ENCODE results near the gene BUD31.
A peak's percentile ranks its signal among the peaks of the same experiment; 100 is the strongest.

BUD31 gene

DNA sequence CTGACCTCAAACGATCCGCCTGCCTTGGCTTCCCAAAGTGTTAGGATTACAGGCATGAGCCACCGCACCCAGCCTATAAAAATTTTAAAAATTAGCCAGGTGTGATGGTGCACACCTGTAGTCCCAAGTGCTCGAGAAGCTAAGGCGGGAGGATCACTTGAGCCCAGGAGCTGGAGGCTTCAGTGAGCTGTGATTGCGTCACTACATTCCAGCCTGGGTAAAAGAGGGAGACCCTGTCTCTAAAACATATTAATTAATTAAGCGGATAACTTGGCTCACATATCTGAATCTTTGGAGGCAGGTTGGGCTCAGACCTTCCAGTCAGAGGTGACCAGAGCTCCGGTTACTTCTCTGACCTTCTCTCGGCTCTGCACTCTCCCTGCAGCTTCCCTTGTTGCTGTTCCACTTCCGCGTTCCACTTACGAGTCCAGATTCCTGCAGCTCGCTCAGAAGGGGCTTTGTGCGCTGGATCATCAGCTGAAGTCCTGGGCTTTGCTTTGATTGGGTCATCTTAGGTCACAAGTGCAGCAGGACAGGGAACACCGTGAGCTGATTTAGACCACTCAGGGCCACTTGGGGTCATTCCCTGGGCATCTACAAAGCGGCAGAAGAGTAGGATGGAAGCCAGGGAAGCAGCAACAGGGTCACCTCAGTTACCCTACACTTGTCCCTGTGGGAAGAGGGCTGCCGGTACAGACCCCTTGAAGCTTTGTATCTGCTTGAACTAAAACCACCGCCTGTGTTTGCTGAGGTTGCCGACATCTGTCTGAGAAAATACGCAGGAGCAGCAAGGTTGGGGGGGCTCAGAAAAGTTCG, 36.3 kb upstream of the BUD31 start:
- ATAC-seq: no peak
- no peak for TF ChIP-seq ZC3H10 (CRISPR knock-in tag; IDR thresholded peaks at IDR 0.05)
- no peak for TF ChIP-seq ZFP3 (CRISPR knock-in tag; IDR thresholded peaks at IDR 0.05)
- no peak for TF ChIP-seq ZFP30 (CRISPR knock-in tag; IDR thresholded peaks at IDR 0.05)

DNA sequence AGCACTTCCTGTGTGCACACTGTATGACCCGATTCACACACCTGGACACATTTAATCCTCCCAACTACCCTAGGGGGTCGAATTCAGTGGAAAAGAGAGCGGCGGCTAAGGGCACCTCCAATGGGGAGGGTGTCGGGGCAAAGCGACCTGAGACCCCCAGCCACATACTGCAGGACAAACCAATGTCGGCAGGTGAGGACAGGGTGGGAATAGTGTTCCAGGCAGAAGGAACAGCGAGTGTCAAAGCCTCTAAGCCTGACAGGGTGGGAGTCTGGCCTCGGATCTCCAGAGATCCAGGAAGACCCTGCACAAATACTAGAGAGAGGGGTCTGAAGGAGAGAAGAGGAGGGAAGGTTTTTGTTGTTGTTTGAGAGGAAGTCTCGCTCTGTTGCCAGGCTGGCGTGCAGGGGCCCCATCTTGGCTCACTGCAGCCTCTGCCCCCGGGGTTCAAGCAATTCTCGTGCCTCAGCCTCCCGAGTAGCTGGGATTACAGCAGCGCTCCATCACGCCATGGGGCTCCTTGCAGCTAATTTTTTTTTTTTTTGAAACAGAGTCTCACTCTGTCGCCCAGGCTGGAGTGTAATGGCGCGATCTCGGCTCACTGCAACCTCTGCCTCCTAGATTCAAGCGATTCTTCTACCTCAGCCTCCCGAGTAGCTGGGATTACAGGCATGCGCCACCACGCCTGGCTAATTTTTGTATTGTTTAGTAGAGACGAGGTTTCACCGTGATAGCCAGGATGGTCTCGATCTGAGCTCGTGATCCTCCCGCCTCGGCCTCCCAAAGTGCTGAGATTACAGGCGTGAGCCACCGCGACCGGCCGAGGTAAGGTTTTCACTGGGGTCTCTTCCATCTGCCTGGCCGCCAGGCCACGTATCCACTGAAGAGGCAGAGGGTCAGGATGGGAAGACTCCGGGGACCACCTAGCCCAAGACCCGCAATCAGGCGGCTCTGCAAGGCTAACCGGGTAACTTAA, 35.4 kb upstream of the BUD31 start:
- TF ChIP-seq ZNF70 (CRISPR knock-in tag; IDR thresholded peaks at IDR 0.05) (no peak), CSDC2 (CRISPR knock-in tag; IDR thresholded peaks at IDR 0.05) (no peak), ESRRG (CRISPR knock-in tag; IDR thresholded peaks at IDR 0.05) (no peak), PPARA (CRISPR knock-in tag; IDR thresholded peaks at IDR 0.05; ENCODE audit: borderline replicate concordance) (no peak), TSHZ2 (CRISPR knock-in tag; IDR thresholded peaks at IDR 0.05) (no peak), SNAI2 (CRISPR knock-in tag; IDR thresholded peaks at IDR 0.05) (no peak), ZNF565 (CRISPR knock-in tag; conservative IDR thresholded peaks at IDR 0.05; ENCODE audit: low read depth) (no peak), CREB5 (CRISPR knock-in tag; IDR thresholded peaks at IDR 0.05; ENCODE audit: low read depth) (no peak), ZNF8 (CRISPR knock-in tag; IDR thresholded peaks at IDR 0.05) (no peak), BACH2 (CRISPR knock-in tag; IDR thresholded peaks at IDR 0.05; ENCODE audit: borderline replicate concordance) (no peak), OSR1 (CRISPR knock-in tag; IDR thresholded peaks at IDR 0.05) (no peak), GLIS3 (CRISPR knock-in tag; IDR thresholded peaks at IDR 0.05) (no peak), TOX (CRISPR knock-in tag; IDR thresholded peaks at IDR 0.05; ENCODE audit: borderline replicate concordance) (no peak), ZC3H10 (CRISPR knock-in tag; IDR thresholded peaks at IDR 0.05) (no peak), ZFP3 (CRISPR knock-in tag; IDR thresholded peaks at IDR 0.05) (no peak), TCF4 (CRISPR knock-in tag; IDR thresholded peaks at IDR 0.05; ENCODE audit: borderline replicate concordance) (no peak)
- TF ChIP-seq, protein P1, sequence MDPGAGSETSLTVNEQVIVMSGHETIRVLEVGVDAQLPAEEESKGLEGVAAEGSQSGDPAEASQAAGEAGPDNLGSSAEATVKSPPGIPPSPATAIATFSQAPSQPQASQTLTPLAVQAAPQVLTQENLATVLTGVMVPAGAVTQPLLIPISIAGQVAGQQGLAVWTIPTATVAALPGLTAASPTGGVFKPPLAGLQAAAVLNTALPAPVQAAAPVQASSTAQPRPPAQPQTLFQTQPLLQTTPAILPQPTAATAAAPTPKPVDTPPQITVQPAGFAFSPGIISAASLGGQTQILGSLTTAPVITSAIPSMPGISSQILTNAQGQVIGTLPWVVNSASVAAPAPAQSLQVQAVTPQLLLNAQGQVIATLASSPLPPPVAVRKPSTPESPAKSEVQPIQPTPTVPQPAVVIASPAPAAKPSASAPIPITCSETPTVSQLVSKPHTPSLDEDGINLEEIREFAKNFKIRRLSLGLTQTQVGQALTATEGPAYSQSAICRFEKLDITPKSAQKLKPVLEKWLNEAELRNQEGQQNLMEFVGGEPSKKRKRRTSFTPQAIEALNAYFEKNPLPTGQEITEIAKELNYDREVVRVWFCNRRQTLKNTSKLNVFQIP (CRISPR knock-in tag; IDR thresholded peaks at IDR 0.05; ENCODE audit: borderline replicate concordance, low read depth): no peak
- no peak for ATAC-seq

- TF ChIP-seq CSDC2 (CRISPR knock-in tag; IDR thresholded peaks at IDR 0.05): peak; percentile 65; the same call in 1 of the 2 replicates
- peak; percentile 78 for TF ChIP-seq ZFP3 (CRISPR knock-in tag; IDR thresholded peaks at IDR 0.05)
- no peak for TF ChIP-seq PPARA (CRISPR knock-in tag; IDR thresholded peaks at IDR 0.05; ENCODE audit: borderline replicate concordance)
- ATAC-seq: peak; percentile 85
Measured at GRCh38 chr7:99374111-99375064, 34.4 kb upstream of the BUD31 start, which contains the start of gene ARPC1B. Gene ARPC1B, plus strand, starts transcription at chr7:99374730. Its CDS starts 10,985 bp downstream, at chr7:99385715.

Measured in SK-N-SH treated with all-trans-retinoic acid at 6 μM for 48 hours (cell line).